Neuronal stem cell (in vitro differentiated cells): ENCODE measurements around the gene NFX1.

ENCODE experiments used
- DNase-seq: peaks from one replicate; pipeline ENCODE4 v3.0.0-alpha.2; 2013; ENCODE audit warnings: low spot score
- H2AFZ ChIP-seq: one replicate; pipeline ENCODE4 v1.6.1; 2013; ENCODE audit warnings: mild to moderate bottlenecking, low read length, inconsistent platforms
- H2AK5ac ChIP-seq: 2 replicates; pipeline ENCODE4 v1.6.1; 2013; ENCODE audit warnings: low read depth, mild to moderate bottlenecking, inconsistent platforms, low read length, moderate library complexity, mixed read lengths
- H2BK120ac ChIP-seq: 2 replicates; pipeline ENCODE4 v1.6.1; 2013; ENCODE audit warnings: low read depth, mild to moderate bottlenecking, inconsistent platforms, low read length, moderate library complexity, mixed read lengths
- H2BK12ac ChIP-seq: one replicate; pipeline ENCODE4 v1.6.1; 2013; ENCODE audit warnings: low read length, inconsistent platforms
- H2BK15ac ChIP-seq: 2 replicates; pipeline ENCODE4 v1.6.1; 2013; ENCODE audit warnings: mild to moderate bottlenecking, low read length, inconsistent platforms, mixed read lengths
- H2BK5ac ChIP-seq: one replicate; pipeline ENCODE4 v1.6.1; 2013; ENCODE audit warnings: inconsistent platforms, mild to moderate bottlenecking, low read length, moderate library complexity
- H3K14ac ChIP-seq: one replicate; pipeline ENCODE4 v1.6.1; 2013; ENCODE audit warnings: low read length, inconsistent platforms
- H3K18ac ChIP-seq: 2 replicates; pipeline ENCODE4 v1.6.1; 2013; ENCODE audit warnings: low read length, inconsistent platforms
- H3K23ac ChIP-seq: 2 replicates; pipeline ENCODE4 v1.6.1; 2013; ENCODE audit warnings: low read depth, mild to moderate bottlenecking, mixed read lengths, low read length, inconsistent platforms; ENCODE audit not compliant: poor library complexity
- H3K27ac ChIP-seq: replicated peaks from 3 replicates; pipeline ENCODE4 v1.5.1; 2013; ENCODE audit warnings: low read length, inconsistent platforms
- H3K27me3 ChIP-seq, 3 experiments: 2 replicates each; pipeline ENCODE4 v1.6.1; 2013; ENCODE audit warnings: low read length in 3 of 3, mild to moderate bottlenecking in 2 of 3, inconsistent platforms in 1 of 3, low read depth in 1 of 3, mixed read lengths in 1 of 3, moderate library complexity in 1 of 3; ENCODE audit not compliant: control insufficient read depth in 3 of 3, insufficient read depth in 3 of 3
- H3K36me3 ChIP-seq, 2 donors: replicated peaks in 1 of 2; 2 replicates each; pipeline ENCODE4 v1.6.1; 2013; ENCODE audit warnings: low read length in 2 of 2; ENCODE audit not compliant: control insufficient read depth in 2 of 2, insufficient read depth in 2 of 2
- H3K4ac ChIP-seq: 2 replicates; pipeline ENCODE4 v1.6.1; 2013; ENCODE audit warnings: inconsistent platforms, mild to moderate bottlenecking, low read length, moderate library complexity
- H3K4me1 ChIP-seq, 2 donors: 1 replicate in 1 of 2; 2 replicates in 1 of 2; pipeline ENCODE4 v1.6.1; 2013; ENCODE audit warnings: low read length in 2 of 2, low read depth in 1 of 2; ENCODE audit not compliant: control insufficient read depth in 2 of 2, insufficient read depth in 1 of 2
- H3K4me2 ChIP-seq: one replicate; pipeline ENCODE4 v1.6.1; 2013; ENCODE audit warnings: mild to moderate bottlenecking, low read length, inconsistent platforms; ENCODE audit not compliant: insufficient read depth, poor library complexity, severe bottlenecking
- H3K4me3 ChIP-seq, 2 donors: 2 replicates each; pipeline ENCODE4 v1.5.1; 2013; ENCODE audit warnings: low read length in 2 of 2, mild to moderate bottlenecking in 2 of 2, inconsistent platforms in 1 of 2, moderate library complexity in 1 of 2
- H3K79me1 ChIP-seq: one replicate; pipeline ENCODE4 v1.6.1; 2013; ENCODE audit warnings: low read depth, mild to moderate bottlenecking, inconsistent platforms, low read length, moderate library complexity
- H3K9ac ChIP-seq: one replicate; pipeline ENCODE4 v1.6.1; 2013; ENCODE audit warnings: mild to moderate bottlenecking, low read depth, low read length, inconsistent platforms; ENCODE audit not compliant: poor library complexity
- H3K9me3 ChIP-seq, 2 donors: replicated peaks in 1 of 2; 2 replicates each; pipeline versions ENCODE3 to v1.6.1; 2013; ENCODE audit warnings: low read length in 2 of 2, mild to moderate bottlenecking in 2 of 2, inconsistent platforms in 1 of 2, low read depth in 1 of 2, mixed read lengths in 1 of 2, moderate library complexity in 1 of 2; ENCODE audit not compliant: control insufficient read depth in 2 of 2, insufficient read depth in 1 of 2
- H4K8ac ChIP-seq: one replicate; pipeline ENCODE4 v1.6.1; 2013; ENCODE audit warnings: low read depth, mild to moderate bottlenecking, inconsistent platforms, low read length, moderate library complexity
- H4K91ac ChIP-seq: one replicate; pipeline ENCODE4 v1.6.1; 2013; ENCODE audit warnings: low read length, low read depth, mild to moderate bottlenecking, inconsistent platforms; ENCODE audit not compliant: poor library complexity
- WGBS, 2 donors: extraction: QIAGEN DNeasy Blood & Tissue Kit; methylation state at CpG; one replicate each; pipeline ENCODE4 v1.1.7; 2013; ENCODE audit warnings: missing lambda C conversion rate in 2 of 2, mixed read lengths in 1 of 2; ENCODE audit not compliant: insufficient read length in 2 of 2, insufficient replicate concordance in 1 of 2; ENCODE audit errors: extremely low coverage in 2 of 2; 5-methylcytosine and 5-hydroxymethylcytosine counted together

The NFX1 gene

GRCh38 chr9:33304362-33304761, 14.0 kb downstream of the NFX1 start:
- Histone ChIP-seq H3K4me1 (no peaks in the 10 kb centered on the region), H4K8ac (no peak overlapping the region)
- no CpG with 5 or more reads among the region's 1 CpG for WGBS, 2 donors

GRCh38 chr9:33306037-33306436, 15.7 kb downstream of the NFX1 start:
- Histone ChIP-seq H2BK5ac (no peak overlapping the region), H3K4ac (no peak overlapping the region), H3K27ac (no peak overlapping the region), H3K9ac (no peak overlapping the region), H3K14ac (no peak overlapping the region), H4K91ac (no peak overlapping the region), H3K4me3 (no peak overlapping the region), H3K18ac (no peak overlapping the region), H3K23ac (no peak overlapping the region), H3K4me2 (no peak overlapping the region), H2BK120ac (no peak overlapping the region), H2AFZ (no peak overlapping the region), H3K9me3 (no peaks in the 10 kb centered on the region), H4K8ac (no peak overlapping the region), H2BK15ac (no peak overlapping the region), H3K27me3 (no peaks in the 10 kb centered on the region), H3K4me1 (no peaks in the 10 kb centered on the region), H2AK5ac (no peak overlapping the region), H2BK12ac (no peak overlapping the region), H3K36me3 (peaks cover 28 to 98% of the 10 kb centered on the region in 2 donors), H3K79me1 (peaks cover 2% of the 10 kb centered on the region)
- WGBS, 2 donors = no CpG with 5 or more reads among the region's 3 CpGs
- no peak for DNase-seq

More at GRCh38 chr9:33304362-33304761, 14.0 kb downstream of the NFX1 start:
- Histone ChIP-seq H3K4me2 (no peak overlapping the region), H3K79me1 (no peaks in the 10 kb centered on the region), H3K4me3 (no peak overlapping the region), H3K27me3 (no peaks in the 10 kb centered on the region), H2BK12ac (no peak overlapping the region), H3K27ac (no peak overlapping the region), H3K9ac (no peak overlapping the region), H3K14ac (no peak overlapping the region), H2AFZ (no peak overlapping the region), H2BK15ac (no peak overlapping the region), H3K18ac (no peak overlapping the region), H2AK5ac (no peak overlapping the region), H3K23ac (no peak overlapping the region), H3K36me3 (peaks cover 27 to 98% of the 10 kb centered on the region in 2 donors), H3K4ac (no peak overlapping the region), H2BK120ac (no peak overlapping the region), H4K91ac (no peak overlapping the region), H3K9me3 (no peaks in the 10 kb centered on the region), H2BK5ac (no peak overlapping the region)
- no peak for DNase-seq

- DNase-seq = no peak
- H2AFZ ChIP-seq = no peak overlapping the region
- H3K4me1 ChIP-seq = no peaks in the 10 kb centered on the region
- H4K8ac ChIP-seq = no peak overlapping the region
- H4K91ac ChIP-seq = no peak overlapping the region
- no peak overlapping the region for H2BK120ac ChIP-seq
- H3K79me1 ChIP-seq = peaks cover 2% of the 10 kb centered on the region
- no peak overlapping the region for H3K18ac ChIP-seq
- no peak overlapping the region for H2BK12ac ChIP-seq
- WGBS, 2 donors = no CpG with 5 or more reads among the region's 1 CpG
- H3K23ac ChIP-seq = no peak overlapping the region
- peaks cover 29 to 98% of the 10 kb centered on the region in 2 donors for H3K36me3 ChIP-seq
- no peak overlapping the region for H3K4ac ChIP-seq
- no peak overlapping the region for H2BK15ac ChIP-seq
- H2BK5ac ChIP-seq = no peak overlapping the region
- no peak overlapping the region for H3K4me3 ChIP-seq
- no peak overlapping the region for H3K4me2 ChIP-seq
- no peak overlapping the region for H3K9ac ChIP-seq
- no peak overlapping the region for H3K27ac ChIP-seq
- no peaks in the 10 kb centered on the region for H3K27me3 ChIP-seq
- no peak overlapping the region for H2AK5ac ChIP-seq
- no peaks in the 10 kb centered on the region for H3K9me3 ChIP-seq
- H3K14ac ChIP-seq = no peak overlapping the region
Measured at GRCh38 chr9:33307067-33307466, 16.8 kb downstream of the NFX1 start.

GRCh38 chr9:33309903-33310302, 19.6 kb downstream of the NFX1 start:
- WGBS, 2 donors = no CpG with 5 or more reads among the region's 1 CpG
- Histone ChIP-seq H3K4me3 (no peak overlapping the region), H2BK5ac (no peak overlapping the region), H3K14ac (no peak overlapping the region), H3K27me3 (no peaks in the 10 kb centered on the region), H2AK5ac (no peak overlapping the region), H4K91ac (no peak overlapping the region), H3K18ac (no peak overlapping the region), H3K4me2 (no peak overlapping the region), H3K27ac (no peak overlapping the region), H3K36me3 (peaks cover 30 to 98% of the 10 kb centered on the region in 2 donors), H3K9ac (no peak overlapping the region), H2AFZ (no peak overlapping the region), H2BK15ac (no peak overlapping the region), H3K79me1 (peaks cover 2% of the 10 kb centered on the region), H3K4me1 (no peaks in the 10 kb centered on the region), H3K23ac (no peak overlapping the region), H3K9me3 (peaks cover 0 to 2% of the 10 kb centered on the region in 2 donors), H2BK12ac (no peak overlapping the region), H2BK120ac (no peak overlapping the region), H4K8ac (no peak overlapping the region), H3K4ac (no peak overlapping the region)
- no peak for DNase-seq
